ENCODE data around the gene PDIA5.

GRCh38 chr3:123089611-123090331 is 22.9 kb downstream of the PDIA5 start:
- TF ChIP-seq POLR2A (IDR thresholded peaks at IDR 0.05): no peak
- TF ChIP-seq CTCF (IDR thresholded peaks at IDR 0.05): no peak
- TF ChIP-seq EP300 (IDR thresholded peaks at IDR 0.05): no peak
- no peak for TF ChIP-seq POLR2AphosphoS5 (IDR thresholded peaks at IDR 0.05)
